Activated gamma-delta T cell treated with anti-CD3 and anti-CD28 coated beads, Interleukin-2, amount 50 U/mL, for 16 hours (primary cell): ENCODE measurements around the gene CYS1.
"Not testable (repeated sequence)": the region's sequence is repeated elsewhere in the genome, so short reads cannot be mapped to it uniquely, and the experiment has no call there.

ENCODE experiments used
- DNase-seq: peaks from one replicate; pipeline ENCODE4 v3.0.0-alpha.2; 2020; ENCODE audit warnings: low read depth

CYS1 gene, protein sequence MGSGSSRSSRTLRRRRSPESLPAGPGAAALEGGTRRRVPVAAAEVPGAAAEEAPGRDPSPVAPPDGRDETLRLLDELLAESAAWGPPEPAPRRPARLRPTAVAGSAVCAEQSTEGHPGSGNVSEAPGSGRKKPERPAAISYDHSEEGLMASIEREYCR

DNA sequence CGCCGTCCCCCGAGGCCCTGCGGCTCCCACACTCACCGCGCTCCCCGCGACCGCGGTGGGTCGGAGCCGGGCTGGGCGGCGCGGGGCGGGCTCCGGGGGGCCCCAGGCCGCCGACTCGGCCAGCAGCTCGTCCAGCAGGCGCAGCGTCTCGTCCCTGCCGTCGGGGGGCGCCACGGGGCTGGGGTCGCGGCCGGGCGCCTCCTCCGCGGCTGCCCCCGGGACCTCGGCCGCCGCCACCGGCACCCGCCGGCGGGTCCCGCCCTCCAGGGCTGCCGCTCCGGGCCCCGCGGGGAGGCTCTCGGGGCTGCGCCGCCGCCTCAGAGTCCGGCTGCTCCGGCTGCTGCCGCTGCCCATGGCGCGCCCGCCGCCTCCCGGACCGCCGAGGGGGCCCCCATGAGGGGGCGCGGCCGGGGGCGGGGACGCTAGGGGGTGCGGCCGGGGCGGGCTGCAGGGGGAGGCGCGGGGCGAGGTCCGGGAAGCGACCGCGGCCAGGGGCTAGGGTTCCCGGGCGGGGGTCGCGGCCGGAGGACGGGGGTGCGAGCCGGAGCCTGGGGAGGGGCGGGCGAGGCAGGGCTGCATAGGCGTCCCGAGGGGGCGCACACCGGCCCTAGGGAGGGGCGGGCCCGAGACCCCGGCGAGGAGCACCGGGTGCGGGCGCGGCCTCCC, at the start of gene CYS1:
TSS of gene CYS1 (minus strand) at position 542 of the 666 bp plus-strand sequence. CDS start at position 354, 188 bp downstream.
- DNase-seq = no peak

DNA sequence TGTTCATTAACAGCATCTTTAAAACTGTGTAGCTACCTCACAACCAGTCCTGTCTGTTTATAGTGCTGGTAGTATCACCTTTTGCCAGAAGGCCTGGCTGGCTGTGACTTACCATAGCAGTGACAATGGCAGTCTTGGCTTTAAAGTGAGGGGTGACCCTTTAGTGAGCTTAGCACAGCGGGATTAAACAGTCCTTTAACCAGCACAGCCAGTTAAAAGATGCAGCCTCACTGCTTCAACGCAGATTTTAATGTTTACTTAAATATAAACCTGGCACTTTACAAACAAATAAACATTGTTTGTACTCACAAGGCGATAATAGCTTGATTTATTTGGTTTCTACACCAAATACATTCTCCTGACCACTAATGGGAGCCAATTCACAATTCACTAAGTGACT, 49.3 kb upstream of the CYS1 start:
- DNase-seq = no peak

DNA sequence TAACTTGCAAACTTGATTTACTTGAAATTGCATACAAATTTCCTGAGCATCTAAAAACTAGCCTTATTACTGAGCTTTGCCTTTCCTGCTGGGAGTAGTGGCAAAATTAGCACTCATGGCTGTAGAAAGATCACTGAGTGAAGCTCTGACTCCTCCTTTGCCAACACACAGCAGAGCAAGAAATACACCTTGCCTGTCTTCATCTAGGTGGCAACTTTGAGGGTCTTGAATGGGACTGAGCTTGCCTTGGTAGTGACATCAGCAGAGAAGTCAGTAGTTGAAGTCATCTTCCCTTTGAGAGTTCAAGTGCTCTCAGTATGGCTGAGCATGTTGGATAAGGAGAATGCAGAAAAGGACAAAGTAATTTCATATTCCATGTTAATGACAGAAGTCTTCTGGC, 48.2 kb upstream of the CYS1 start:
- DNase-seq = no peak

DNA sequence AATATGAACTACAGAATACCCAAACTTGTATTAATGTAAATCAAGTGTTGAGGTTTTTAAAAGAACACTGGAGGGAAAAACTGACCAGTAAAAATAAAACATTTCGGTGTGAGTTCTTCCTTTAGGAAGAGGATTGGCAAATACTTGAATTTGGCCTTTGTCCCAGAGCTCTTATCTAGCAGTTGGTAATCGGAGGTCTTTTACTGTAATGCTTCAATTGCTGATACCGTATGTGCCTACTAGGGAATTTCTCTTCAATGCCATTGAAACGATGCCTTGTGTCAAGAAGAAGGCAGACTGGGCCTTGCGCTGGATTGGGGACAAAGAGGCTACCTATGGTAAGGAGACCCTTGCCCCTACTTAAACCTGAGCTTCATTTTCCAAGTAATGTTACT, 46.4 kb upstream of the CYS1 start:
- no peak for DNase-seq

DNA sequence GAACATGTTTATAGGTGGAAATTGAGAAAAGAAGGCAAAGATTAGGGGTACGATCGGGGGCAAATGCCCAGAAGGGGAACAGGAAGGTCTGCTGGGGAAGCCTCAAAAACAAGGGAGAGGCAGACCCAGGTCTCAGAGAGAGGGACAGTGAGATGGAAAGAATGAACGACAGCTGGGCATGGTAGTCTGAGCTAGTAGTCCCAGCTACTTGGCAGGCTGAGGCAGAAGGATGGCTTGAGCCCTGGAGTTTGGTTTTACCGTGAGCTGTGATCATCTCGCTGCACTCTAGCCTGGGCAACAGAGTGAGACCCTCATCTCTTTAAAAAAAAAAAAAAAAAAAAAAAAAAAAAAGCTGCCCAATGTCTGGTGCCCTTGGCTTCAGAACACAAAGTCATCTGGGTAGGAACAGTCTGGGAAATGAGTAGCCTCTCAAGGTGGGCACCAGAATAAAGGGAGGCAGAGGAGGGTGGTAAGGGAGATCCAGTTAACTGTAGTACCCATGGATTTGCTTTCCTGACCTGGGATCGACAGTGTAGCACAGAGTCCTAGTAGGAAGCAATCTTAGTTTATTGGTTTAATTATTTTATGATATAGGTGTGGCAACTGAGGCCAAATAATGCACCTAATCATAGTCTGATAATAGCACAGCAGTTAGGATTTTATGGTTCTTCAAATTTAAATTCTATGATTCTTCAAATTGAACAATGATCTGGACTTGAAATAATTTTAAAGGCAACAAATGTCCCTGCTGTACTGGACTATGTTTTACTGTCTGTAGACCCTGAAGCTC, 45.8 kb upstream of the CYS1 start:
- DNase-seq = no peak

DNA sequence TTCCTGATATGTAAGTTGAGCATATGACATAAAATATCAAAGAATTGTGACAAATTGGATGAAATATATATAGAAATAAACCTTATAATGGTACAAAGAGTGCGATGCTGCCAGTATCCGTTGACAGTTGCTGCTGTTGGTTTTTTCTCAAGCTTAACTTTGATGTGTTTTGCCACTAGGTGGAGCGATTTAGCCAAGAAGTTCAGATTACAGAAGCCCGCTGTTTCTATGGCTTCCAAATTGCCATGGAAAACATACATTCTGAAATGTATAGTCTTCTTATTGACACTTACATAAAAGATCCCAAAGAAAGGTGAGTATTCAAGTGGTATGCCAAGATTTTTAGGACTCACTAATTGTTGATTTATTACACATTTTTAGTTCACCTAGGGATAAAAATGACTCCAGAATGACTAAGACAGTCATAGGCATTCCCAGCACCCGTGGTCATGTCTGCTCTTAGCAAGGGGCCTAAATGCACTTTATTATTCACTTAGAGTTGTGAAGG, 44.4 kb upstream of the CYS1 start:
- DNase-seq = no peak

DNA sequence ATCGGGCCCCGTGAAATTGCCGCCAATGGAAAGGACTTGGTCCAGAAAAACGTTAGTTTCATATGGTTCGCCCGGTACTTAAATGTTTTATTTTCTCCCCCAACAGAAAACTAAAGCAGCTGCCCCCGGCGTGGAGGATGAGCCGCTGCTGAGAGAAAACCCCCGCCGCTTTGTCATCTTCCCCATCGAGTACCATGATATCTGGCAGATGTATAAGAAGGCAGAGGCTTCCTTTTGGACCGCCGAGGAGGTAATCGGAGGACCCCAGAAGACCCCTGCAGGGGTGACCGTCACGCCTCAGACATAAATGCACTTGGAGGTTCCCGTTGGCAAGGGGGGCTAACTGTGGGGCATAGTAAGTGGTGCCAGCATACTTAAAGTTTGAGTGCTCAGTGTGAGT, 43.1 kb upstream of the CYS1 start:
- no peak for DNase-seq

DNA sequence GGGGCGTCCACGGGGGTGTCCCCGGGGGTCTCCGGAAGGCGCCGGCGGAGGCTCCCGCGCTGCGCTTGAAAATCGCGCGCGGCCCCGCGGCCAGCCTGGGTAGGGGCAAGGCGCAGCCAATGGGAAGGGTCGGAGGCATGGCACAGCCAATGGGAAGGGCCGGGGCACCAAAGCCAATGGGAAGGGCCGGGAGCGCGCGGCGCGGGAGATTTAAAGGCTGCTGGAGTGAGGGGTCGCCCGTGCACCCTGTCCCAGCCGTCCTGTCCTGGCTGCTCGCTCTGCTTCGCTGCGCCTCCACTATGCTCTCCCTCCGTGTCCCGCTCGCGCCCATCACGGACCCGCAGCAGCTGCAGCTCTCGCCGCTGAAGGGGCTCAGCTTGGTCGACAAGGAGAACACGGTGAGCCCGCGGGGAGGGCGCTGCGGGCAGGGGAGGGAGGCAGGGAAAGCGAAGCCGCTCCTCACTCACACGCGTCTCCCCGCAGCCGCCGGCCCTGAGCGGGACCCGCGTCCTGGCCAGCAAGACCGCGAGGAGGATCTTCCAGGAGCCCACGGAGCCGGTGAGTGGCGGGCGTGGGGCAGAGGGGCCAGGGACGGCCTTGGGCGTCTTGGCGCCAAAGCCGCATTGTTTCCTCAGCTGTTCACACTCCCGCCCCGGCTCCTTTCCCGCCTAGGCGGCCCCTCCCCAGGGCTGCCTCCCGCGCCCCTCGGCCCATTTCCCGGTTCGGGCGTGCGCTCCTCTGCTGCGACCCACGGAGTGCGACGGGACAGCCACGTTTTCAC, 42.5 kb upstream of the CYS1 start, which contains the start of gene RRM2:
TSS of gene RRM2 (plus strand) at position 240 of the 781 bp plus-strand sequence. CDS start at position 300, 60 bp downstream.
- peak; percentile 77 for DNase-seq

DNA sequence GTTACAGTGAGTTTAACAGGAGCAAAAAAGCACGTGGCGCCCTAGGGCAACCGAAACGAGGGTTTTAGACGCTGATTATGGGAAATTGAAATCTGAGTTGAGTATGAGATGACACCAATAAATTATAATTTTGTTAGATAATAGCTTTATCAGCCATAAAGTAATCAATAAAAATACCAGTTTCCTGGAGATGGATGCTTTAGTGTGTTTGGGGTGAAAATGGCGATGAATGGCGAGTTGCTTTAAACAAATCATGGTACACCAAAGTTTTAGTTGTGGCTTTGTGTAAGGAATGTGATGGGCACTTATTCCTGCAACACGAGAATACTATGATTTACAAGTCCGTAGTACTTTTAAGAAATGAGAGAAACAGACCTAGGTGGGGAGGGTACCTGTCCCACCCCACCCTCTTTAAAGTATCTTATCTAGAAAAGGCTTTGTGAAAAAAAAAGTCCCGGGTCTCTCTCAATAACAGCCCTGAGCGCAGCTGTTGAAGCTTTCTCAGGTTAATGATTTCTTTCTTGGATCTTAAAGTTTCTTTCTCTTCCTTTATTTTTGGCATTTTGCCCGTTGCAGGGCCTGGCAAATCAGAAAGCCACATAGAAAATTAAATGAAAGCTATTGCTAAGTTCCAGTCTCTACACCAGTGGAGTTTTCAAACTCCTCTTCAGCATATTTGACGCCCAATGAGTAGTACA, 40.8 kb upstream of the CYS1 start:
- DNase-seq = no peak

DNA sequence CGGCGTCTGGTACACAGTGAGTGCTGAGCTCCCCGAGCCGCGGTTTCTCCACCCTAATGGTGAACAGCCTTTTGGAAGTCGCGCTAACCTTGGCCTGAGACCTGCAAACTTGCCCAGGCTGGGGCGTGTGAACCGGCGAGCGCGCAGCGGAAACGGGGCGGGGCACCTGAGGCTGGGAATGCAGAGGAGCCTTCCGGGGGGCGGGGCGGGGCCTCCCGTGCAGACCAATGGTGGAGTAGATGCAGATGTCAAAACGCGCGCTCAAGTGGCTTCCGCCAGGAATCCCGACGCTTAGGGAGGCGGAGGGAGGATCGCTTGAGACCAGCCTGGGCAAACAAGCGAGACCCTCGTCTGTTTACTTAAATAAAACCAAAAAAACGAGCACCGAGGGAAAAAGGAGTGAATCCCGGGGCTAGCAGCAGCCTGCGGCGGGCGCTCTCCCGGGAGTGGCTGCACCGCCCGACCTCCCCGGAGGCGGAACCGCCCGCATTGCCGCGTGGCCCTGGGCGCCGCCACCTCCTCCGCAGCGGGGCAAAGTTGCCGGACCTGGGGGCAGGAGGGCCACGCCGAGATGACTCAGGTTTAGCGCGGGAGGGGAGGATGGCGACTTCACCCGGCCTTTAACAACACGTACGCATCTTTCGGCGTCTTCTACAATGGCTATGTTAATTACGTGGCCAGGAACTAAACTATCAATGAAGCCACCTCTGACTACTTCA, 40.1 kb upstream of the CYS1 start:
- DNase-seq = peak; percentile 89

DNA sequence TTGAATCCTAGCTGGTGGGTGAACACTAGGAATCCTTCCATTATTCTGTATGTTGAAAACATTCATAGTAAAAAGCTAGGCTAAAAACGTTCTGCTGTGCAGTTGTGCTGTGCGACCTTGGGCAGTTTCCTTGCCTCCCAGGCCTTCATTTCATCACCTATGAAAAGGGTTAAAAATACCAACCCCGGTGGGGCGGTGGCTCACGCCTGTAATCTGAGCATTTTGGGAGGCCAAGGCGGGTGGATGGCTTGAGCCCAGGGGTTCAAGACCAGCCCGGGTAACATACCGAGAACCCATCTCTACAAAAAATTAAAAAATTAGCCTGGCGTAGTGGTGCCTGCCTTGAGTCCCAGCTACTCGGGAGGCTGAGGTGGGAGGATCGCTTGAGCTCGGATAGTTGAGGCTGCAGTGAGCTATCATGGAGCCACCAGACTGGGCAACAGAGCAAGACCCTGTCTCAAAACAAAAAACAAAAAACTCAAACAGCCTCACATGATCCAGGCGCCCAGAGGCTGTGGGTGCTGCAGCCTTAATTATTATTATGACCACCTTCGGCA, 39.5 kb upstream of the CYS1 start:
- no peak for DNase-seq

DNA sequence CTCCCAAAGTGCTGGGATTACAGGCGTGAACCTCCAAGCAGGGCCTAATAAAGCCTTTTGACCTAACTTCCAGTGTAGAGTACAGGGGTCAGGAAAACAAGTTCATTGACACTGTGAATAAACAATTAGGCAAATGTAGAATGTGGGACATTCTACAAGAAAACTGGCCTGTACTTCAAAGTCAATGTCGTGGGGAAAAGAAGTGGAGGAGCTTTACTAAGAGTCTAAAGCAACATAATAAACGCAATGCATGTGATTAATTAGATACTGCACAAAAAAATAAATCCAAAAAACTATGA, 38.8 kb upstream of the CYS1 start:
- DNase-seq = no peak

DNA sequence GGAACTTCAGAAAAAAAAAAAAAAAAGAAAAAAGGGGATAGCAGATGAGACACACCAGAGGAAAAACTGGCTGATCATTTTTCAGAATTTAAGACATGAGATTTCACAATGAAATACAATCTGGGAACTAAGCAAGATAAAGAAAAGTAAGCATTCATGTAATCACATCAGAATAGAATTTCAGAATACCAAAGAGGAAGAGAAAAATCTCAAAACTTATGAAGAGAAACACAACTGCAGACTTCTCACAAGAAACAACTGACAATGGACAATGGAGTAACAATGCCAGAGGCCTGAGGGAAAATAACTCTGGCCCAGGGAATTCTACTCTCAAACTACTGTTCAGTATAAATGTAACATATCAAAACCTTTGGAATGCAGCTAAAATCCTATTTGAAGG, 29.1 kb upstream of the CYS1 start:
- no peak for DNase-seq

DNA sequence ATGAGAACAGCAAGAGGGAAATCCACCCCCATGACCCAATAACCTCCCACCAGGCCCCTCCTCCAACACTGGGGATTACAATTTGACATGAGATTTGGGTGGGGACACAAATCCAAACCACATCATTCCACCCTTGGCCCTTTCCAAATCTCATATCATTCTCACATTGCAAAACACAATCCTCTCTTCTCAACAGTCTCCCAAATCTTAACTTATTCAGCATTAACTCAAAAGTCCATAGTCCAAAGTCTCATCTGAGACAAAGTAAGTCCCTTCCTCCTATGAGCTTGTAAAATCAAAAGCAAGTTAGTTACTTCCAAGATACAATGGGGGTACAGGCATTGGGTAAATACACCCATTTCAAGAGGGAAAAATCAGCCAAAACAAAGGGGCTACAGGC, 24.7 kb upstream of the CYS1 start:
- DNase-seq = not testable (repeated sequence)

DNA sequence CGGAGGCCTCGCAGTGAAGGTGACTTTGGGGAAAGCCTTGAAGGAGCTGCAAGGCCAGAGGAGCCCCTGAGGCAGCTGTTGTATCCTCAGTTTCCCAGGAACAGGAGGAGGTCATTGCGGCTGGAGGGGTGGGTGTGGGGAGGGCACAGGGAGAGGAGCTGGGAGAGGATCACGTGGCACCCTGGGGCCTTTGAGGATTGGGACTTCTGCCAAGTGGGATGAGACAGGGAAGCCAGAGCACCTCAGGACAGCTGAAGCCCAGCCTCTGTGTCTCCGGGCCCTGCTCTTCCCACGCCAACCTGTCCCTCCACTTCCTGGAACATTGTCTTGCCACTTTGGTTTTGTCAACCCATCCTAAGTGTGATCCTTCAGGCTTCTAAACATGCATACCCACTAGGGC, 23.0 kb upstream of the CYS1 start:
- no peak for DNase-seq

DNA sequence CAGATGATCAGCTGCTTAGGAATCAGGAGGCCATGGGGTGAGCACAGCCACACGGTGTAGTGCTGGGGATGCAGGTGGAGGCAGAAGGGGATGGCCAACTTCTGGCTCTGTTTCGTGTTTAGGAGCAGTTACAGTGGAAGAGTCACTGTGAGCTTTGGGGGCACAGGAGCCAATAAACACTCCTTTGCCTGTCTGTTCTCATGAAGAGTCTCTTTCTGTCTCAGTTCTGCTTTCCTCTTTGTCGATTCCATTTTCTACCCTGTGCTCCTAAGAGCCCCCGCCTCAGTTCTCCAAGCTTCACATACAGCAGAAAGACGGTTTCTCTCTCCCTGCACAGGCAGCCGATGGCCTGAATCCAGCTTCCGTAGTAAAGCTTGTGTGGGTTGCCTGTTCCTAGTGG, 21.3 kb upstream of the CYS1 start:
- DNase-seq = no peak

DNA sequence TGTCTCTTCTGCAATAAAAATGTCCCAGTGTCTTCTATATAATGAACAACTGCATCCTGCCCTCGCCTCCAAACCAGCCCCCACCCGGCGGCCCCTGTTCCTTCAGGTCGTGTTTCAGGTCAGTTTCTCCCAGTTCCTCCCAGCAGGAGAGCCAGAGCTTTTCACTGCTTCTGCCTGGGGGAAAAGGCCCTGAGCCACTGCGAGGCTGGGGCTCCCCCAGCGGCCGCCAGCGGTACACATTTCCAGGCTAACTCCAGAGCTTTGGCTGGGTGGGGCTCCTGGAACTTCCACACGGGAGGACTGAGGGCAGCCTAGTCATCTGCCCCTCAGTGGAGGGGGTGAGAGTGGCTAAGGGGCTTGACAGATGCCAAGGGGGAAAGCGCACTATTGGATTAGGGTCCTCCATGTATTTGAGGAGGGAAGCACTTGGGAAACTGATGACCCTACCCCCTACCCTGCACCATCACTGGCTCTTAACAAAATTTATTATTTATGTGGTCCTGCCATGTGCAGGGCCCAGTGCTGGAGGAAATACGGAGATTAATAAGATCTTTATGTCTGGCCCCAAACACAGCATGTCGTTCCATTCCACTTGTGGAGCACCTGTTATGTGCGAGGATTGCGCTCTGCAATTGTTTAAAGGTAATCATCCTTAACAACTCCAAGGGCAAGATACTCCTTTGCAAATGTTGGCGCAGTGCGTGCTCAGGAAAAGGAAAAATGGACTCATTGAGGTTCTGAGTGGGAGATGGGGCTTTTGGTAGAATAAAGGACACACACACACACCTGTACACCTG, 17.3 kb upstream of the CYS1 start:
- DNase-seq = no peak

DNA sequence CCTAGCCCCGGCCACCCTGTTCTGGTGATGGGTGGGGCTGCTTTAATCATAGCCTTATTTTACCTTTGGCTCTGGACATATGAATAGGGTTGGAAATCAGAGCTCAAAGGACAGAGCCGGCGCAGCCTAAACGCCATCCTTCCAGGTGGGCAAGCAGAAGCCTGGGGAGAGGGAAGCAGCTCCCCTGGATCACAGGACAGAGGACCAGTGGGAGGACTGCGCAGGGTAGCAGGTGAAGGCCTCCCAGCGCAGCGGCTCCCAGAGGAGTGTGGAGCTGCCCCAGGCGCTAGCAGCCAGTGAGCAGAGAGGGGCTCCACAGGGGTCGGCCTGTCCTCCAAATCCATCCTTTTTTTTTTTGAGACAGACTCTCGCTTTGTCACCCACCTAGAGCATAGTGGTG, 16.4 kb upstream of the CYS1 start:
- no peak for DNase-seq

DNA sequence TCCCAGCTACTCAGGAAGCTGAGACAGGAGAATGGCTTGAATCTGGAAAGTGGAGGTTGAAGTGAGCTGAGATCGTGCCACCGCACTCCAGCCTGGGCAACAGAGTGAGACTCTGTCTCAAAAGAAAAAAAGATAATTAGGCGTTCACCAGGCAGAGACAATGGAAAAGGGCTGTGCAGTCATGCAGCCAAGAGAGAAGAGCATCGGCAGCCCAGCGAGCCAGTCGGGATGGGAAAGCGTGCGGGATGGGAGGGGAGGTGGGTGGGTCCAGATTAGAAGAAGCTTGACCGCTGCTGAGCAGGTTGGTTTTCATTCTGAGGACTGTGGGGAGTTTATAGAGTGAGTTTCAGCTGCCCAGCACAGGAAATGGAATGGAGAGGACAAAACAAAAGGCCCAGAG, 15.0 kb upstream of the CYS1 start:
- no peak for DNase-seq

DNA sequence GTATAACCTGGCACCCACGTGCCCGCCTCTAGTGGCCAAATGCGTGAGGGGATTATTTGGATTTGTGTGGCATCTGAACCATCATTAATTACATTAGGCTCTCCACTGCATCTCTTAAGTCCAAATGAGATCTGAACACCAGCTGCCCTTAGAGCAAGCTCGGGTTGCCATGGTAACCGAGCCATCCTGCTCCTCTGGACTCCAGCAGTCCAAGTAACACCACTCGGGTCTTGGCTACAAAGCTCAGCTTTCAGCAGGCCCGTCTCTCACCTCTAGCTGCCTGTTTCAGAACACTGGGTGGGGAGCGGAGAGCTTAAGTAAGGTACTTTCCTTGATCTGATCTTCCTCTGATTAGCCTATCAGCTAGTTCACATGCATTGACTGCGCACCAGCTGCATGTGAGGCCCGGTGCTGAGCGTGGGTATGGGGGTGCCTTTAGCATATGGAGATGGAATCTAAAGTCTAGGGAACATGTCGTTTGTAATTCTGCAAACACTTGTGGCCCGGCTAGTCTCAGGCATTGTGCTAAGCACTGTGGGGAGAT, 14.1 kb upstream of the CYS1 start:
- no peak for DNase-seq
